Endothelial cell of umbilical vein (primary cell): Measurements from ENCODE around the gene BIN2.

Source experiments
- FOS ChIP-seq: IDR thresholded peaks from 2 replicates; pipeline ENCODE4 v1.6.1; 2011; ENCODE audit warnings: mild to moderate bottlenecking, low read length, moderate library complexity, borderline replicate concordance; ENCODE audit not compliant: insufficient read depth
- POLR2A ChIP-seq: IDR thresholded peaks from 2 replicates; pipeline ENCODE4 v1.6.1; 2012; ENCODE audit warnings: low read depth, mild to moderate bottlenecking, control low read depth, low read length
- POLR2AphosphoS5 ChIP-seq: IDR thresholded peaks from 2 replicates; pipeline ENCODE4 v1.6.1; 2012; ENCODE audit warnings: low read depth, mild to moderate bottlenecking, control low read depth, low read length, moderate library complexity; ENCODE audit not compliant: insufficient read depth
- TF ChIP-seq, protein P1 (sequence below), 2 donors: IDR thresholded peaks; 1 replicate in 1 of 2; 2 replicates in 1 of 2; pipeline ENCODE4 v1.5.1; 2011; ENCODE audit warnings: low read length in 2 of 2, mild to moderate bottlenecking in 2 of 2, moderate library complexity in 2 of 2, control low read depth in 1 of 2, inconsistent platforms in 1 of 2, low read depth in 1 of 2; ENCODE audit not compliant: insufficient read depth in 1 of 2; ENCODE audit errors: extremely low read depth in 1 of 2

- TF ChIP-seq FOS (no peak), POLR2AphosphoS5 (no peak), POLR2A (no peak)
- TF ChIP-seq, protein P1, sequence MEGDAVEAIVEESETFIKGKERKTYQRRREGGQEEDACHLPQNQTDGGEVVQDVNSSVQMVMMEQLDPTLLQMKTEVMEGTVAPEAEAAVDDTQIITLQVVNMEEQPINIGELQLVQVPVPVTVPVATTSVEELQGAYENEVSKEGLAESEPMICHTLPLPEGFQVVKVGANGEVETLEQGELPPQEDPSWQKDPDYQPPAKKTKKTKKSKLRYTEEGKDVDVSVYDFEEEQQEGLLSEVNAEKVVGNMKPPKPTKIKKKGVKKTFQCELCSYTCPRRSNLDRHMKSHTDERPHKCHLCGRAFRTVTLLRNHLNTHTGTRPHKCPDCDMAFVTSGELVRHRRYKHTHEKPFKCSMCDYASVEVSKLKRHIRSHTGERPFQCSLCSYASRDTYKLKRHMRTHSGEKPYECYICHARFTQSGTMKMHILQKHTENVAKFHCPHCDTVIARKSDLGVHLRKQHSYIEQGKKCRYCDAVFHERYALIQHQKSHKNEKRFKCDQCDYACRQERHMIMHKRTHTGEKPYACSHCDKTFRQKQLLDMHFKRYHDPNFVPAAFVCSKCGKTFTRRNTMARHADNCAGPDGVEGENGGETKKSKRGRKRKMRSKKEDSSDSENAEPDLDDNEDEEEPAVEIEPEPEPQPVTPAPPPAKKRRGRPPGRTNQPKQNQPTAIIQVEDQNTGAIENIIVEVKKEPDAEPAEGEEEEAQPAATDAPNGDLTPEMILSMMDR (IDR thresholded peaks at IDR 0.05; ENCODE audit: extremely low read depth in 1 of 2, insufficient read depth in 1 of 2, low read depth in 1 of 2, low read length in 2 of 2): no peak
These were observed 19.2 kb upstream of the BIN2 start for GRCh38 chr12:51343201-51343600.
